ENCODE data around the gene NR1H4. TPM values are rescaled to one million over a fixed set of nuclear protein-coding genes. Genes with fewer than 3 reads are reported as not detected.

NR1H4 gene
- total and polyA plus RNA-seq, 4 donors: 33.5 to 106 (median 55.0) TPM

DNA sequence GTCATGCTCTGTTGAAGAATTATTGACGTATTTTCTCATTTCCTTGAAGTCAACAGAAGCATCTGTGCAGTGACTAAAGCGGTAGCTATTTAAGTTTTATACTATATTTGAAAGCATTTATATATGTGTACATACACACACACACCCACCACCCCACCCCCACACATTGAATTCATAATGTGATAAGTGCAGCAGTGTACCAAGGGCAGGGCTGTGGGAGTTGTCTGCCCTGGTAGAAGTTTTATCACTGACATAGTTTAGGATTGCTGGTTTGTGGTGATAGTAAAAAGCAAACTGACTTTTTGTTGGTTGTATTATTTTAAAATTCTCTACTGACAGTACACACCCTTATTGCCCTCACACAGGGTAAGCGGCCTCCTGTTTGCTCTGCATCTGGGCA is 138.9 kb downstream of the NR1H4 start:
- no peaks in the 10 kb centered on the region for H3K9me3 ChIP-seq (ENCODE audit: control insufficient read depth in 4 of 4, low read length in 3 of 4)
- no peak overlapping the region for H3K27ac ChIP-seq (ENCODE audit: low read depth in 1 of 2, low read length in 2 of 2)
- no peaks in the 10 kb centered on the region for H3K36me3 ChIP-seq (ENCODE audit: control insufficient read depth in 4 of 4, insufficient read depth in 3 of 4, low read depth in 1 of 4, low read length in 3 of 4)
- peak; percentile 49 for DNase-seq (ENCODE audit: low spot score)
- TF ChIP-seq RXRA (IDR thresholded peaks at IDR 0.05) (no peak), YY1 (IDR thresholded peaks at IDR 0.05) (no peak)
- no peaks in the 10 kb centered on the region for H3K27me3 ChIP-seq (ENCODE audit: control insufficient read depth in 4 of 4, insufficient read depth in 4 of 4, low read length in 3 of 4)
- no peak overlapping the region for H3K9ac ChIP-seq (ENCODE audit: low read depth in 1 of 2, low read length in 2 of 2)
- H3K4me3 ChIP-seq (ENCODE audit: low read depth in 1 of 3, low read length in 3 of 3): no peak overlapping the region
- no peaks in the 10 kb centered on the region for H3K4me1 ChIP-seq (ENCODE audit: control insufficient read depth in 4 of 4, insufficient read depth in 4 of 4, low read length in 3 of 4)
- WGBS: 91% methylated on average over 3 of the region's 3 CpGs

Small RNA genes lying within 50 kb of the gene (small RNA-seq; reads per million reads assigned to genes)
- gene AC010200.2: not detected

Other genes with a start within 250 kb of the NR1H4 start
- 1 to 10 TPM; 1.7 to 6.9 TPM for gene DEPDC4, start 206.8 kb upstream of the NR1H4 start, total RNA-seq
- 1 to 10 TPM in 1 of 2 donors, under 1 TPM in 1; 0.39 to 2.1 TPM for gene DEPDC4, start 206.8 kb upstream of the NR1H4 start, polyA plus RNA-seq
- 10 to 100 TPM; 24.9 to 32.5 TPM for gene SCYL2, start 206.7 kb upstream of the NR1H4 start, total RNA-seq
- gene SCYL2, start 206.7 kb upstream of the NR1H4 start, polyA plus RNA-seq: 10 to 100 TPM; 10.0 to 12.8 TPM
- gene SLC17A8, start 116.8 kb upstream of the NR1H4 start, total RNA-seq: 1 to 10 TPM in 1 of 2 donors, under 1 TPM in 1; 0.08 to 3.9 TPM
- under 1 TPM; 0.20 to 0.29 TPM for gene SLC17A8, start 116.8 kb upstream of the NR1H4 start, polyA plus RNA-seq
- 10 to 100 TPM in 1 of 2 donors, 1 to 10 TPM in 1; 3.3 to 17.6 TPM for gene GAS2L3, start 99.8 kb downstream of the NR1H4 start, total RNA-seq
- 1 to 10 TPM in 1 of 2 donors, under 1 TPM in 1; 0.76 to 1.4 TPM for gene GAS2L3, start 99.8 kb downstream of the NR1H4 start, polyA plus RNA-seq